Karpas-422 (cell line): Measurements from ENCODE around the gene HNRNPM. TPM values are rescaled to one million over a fixed set of nuclear protein-coding genes. Genes with fewer than 3 reads are reported as not detected.
"Not testable (repeated sequence)": the region's sequence is repeated elsewhere in the genome, so short reads cannot be mapped to it uniquely, and the experiment has no call there.

Experiments
- DNase-seq: peaks from one replicate; pipeline ENCODE4 v3.0.0-alpha.2; 2015
- H2AFZ ChIP-seq: fragments of 200-600 bp; sonication (generic); 2 replicates; pipeline ENCODE4 v1.6.1; 2014; ENCODE audit warnings: antibody characterized with exemption, low read length, mixed read lengths
- H3K27ac ChIP-seq: fragments of 200-600 bp; sonication (generic); 2 replicates; pipeline ENCODE4 v1.5.1; 2014; ENCODE audit warnings: mild to moderate bottlenecking, low read length, moderate library complexity
- H3K27me3 ChIP-seq: fragments of 200-600 bp; sonication (generic); 2 replicates; pipeline ENCODE4 v1.6.1; 2014; ENCODE audit warnings: low read length, mixed read lengths
- H3K36me3 ChIP-seq: fragments of 200-600 bp; sonication (generic); 2 replicates; pipeline ENCODE4 v1.6.1; 2014; ENCODE audit warnings: low read length, mixed read lengths; ENCODE audit not compliant: insufficient read depth
- H3K4me1 ChIP-seq: fragments of 200-600 bp; sonication (generic); 2 replicates; pipeline ENCODE4 v1.6.1; 2014; ENCODE audit warnings: mild to moderate bottlenecking, low read length, mixed read lengths
- H3K4me2 ChIP-seq: fragments of 200-600 bp; sonication (generic); 2 replicates; pipeline ENCODE4 v1.6.1; 2014; ENCODE audit warnings: low read length, low read depth, mild to moderate bottlenecking; ENCODE audit not compliant: poor library complexity, severe bottlenecking
- H3K4me3 ChIP-seq: fragments of 200-600 bp; sonication (generic); 2 replicates; pipeline ENCODE4 v1.5.1; 2014; ENCODE audit warnings: mild to moderate bottlenecking, antibody characterized with exemption, low read length, mixed read lengths
- H3K79me2 ChIP-seq: fragments of 200-600 bp; sonication (generic); 2 replicates; pipeline ENCODE4 v1.6.1; 2014; ENCODE audit warnings: mild to moderate bottlenecking, low read length, mixed read lengths
- H3K9ac ChIP-seq: fragments of 200-600 bp; sonication (generic); 2 replicates; pipeline ENCODE4 v1.6.0; 2014; ENCODE audit warnings: low read length
- H3K9me2 ChIP-seq: fragments of 200-600 bp; sonication (generic), shearing (Covaris generic); replicated peaks from 2 replicates; pipeline ENCODE4 v1.6.0; 2014; ENCODE audit warnings: mild to moderate bottlenecking, low read length, moderate library complexity; ENCODE audit not compliant: insufficient read depth
- H3K9me3 ChIP-seq: fragments of 300-700, 200-600 bp; sonication (generic); 2 replicates; pipeline ENCODE4 v1.6.1; 2014; ENCODE audit warnings: low read length, mixed read lengths
- H4K20me1 ChIP-seq: fragments of 200-600 bp; sonication (generic); 2 replicates; pipeline ENCODE4 v1.6.1; 2014; ENCODE audit warnings: mild to moderate bottlenecking, antibody characterized with exemption, low read length, low read depth; ENCODE audit not compliant: insufficient read depth
- total RNA-seq: library from RNA; depleted of rRNA; stranded (reverse); fragments of >200 nt; shearing (Covaris generic); gene quantifications from 2 replicates; pipeline ENCODE4 v1.2.3, GENCODE V29; 2014; ENCODE audit warnings: low replicate concordance

The HNRNPM gene
- total RNA-seq, 1 experiment from 2014 or later, result 34.4 TPM

DNA sequence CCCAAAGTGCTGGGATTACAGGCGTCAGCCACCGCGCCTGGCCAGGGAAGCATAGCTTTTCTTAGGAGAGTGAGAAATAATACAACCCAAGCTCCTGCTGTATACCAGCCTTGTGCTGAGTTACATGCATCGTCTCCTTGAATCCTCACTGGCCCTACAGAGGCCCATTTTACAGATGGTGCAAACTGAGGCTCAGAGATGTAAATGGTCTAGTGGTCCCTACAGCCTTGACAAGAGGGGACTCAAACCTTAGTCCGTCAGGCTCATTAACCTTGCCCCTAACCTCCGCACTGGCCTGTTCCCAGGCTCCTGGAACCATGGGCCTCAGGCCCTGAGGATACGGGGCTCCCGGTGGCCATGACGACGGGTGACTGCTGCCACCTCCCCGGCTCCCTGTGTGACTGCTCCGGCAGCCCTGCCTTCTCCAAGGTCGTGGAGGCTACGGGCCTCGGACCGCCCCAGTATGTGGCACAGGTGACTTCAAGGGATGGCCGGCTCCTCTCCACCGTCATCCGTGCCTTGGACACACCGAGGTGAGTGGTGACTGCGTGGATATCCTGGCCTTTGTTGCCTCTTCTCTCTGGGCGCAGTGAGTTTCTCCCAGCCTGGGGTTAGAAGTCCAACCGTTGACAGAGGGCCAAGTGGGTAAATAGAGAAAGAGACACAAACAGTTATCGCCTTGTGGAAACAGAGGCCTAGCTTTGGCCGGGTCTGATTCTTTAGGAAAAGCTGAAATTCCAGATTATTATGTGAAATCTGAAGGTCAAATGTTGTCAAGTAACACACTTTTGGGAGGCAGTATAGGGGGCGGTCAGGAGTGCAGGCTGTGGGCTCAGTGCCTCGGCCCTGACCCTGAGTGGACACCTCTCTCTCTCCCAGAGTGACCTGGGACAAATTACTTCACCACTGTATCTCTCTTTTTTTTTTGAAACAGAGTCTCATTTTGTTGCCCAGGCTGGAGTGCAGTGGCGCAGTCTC lies 23.0 kb upstream of the HNRNPM start:
- Histone ChIP-seq H3K27ac (no peak overlapping the region), H2AFZ (no peak overlapping the region), H3K36me3 (no peaks in the 10 kb centered on the region), H3K9me2 (no peaks in the 10 kb centered on the region), H3K79me2 (no peaks in the 10 kb centered on the region), H3K4me2 (no peak overlapping the region), H3K9me3 (no peaks in the 10 kb centered on the region), H3K4me1 (no peaks in the 10 kb centered on the region), H3K9ac (no peak overlapping the region), H3K4me3 (no peak overlapping the region), H3K27me3 (no peaks in the 10 kb centered on the region), H4K20me1 (no peaks in the 10 kb centered on the region)
- no peak for DNase-seq

GRCh38 chr19:8423817-8424223 lies 21.0 kb upstream of the HNRNPM start:
- Histone ChIP-seq H4K20me1 (no peaks in the 10 kb centered on the region), H3K4me3 (no peak overlapping the region), H3K9me2 (no peaks in the 10 kb centered on the region), H3K4me2 (no peak overlapping the region), H3K27ac (no peak overlapping the region), H3K9ac (no peak overlapping the region), H3K4me1 (no peaks in the 10 kb centered on the region), H3K36me3 (no peaks in the 10 kb centered on the region), H3K9me3 (no peaks in the 10 kb centered on the region), H2AFZ (no peak overlapping the region), H3K79me2 (no peaks in the 10 kb centered on the region), H3K27me3 (no peaks in the 10 kb centered on the region)
- peak; percentile 39 for DNase-seq

DNA sequence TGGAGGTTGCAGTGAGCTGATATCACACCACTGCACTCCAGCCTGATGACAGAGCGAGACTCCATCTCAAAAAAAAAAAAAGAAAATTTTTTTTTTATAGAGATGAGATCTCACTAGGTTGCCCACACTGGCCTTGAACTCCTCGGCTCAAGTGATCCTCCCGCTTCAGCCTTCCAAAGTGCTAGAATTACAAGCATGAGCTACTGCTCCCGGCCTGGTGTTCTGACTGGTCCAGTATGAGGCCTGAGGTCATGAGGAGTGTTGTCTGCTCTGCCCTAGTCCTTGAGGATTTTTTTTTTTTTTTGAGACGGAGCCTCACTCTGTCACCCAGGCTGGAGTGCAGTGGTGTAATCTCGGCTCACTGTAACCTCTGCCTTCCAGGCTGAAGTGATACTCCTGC lies 19.4 kb upstream of the HNRNPM start:
- not testable (repeated sequence) for H3K36me3 ChIP-seq, H3K9me3 ChIP-seq, H3K4me3 ChIP-seq, H3K27me3 ChIP-seq, H3K27ac ChIP-seq, DNase-seq, H2AFZ ChIP-seq, H3K79me2 ChIP-seq, H3K9ac ChIP-seq, H3K4me1 ChIP-seq, H3K4me2 ChIP-seq, H4K20me1 ChIP-seq, H3K9me2 ChIP-seq

DNA sequence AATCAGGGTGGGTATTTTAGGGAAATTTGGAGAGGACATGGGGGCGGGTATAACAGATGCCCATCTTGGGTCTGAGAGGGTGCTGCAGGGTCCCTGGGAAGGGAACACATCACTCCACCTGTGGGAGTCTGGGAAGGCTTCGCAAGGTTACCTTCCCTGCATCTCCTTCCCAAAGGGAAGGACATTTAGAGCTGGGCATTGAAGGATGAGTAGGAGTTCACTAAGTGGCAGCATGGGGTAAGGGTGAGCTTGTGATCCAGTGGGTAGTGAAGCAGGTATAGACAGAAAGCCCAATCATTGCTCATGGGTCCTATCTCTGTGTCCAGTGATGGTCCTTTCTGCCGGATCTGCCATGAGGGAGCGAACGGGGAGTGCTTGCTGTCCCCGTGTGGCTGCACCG lies 18.5 kb upstream of the HNRNPM start:
- DNase-seq, result peak; percentile 29
- Histone ChIP-seq H3K27ac (no peak overlapping the region), H3K79me2 (no peaks in the 10 kb centered on the region), H3K9ac (no peak overlapping the region), H3K4me3 (no peak overlapping the region), H3K36me3 (no peaks in the 10 kb centered on the region), H3K4me1 (no peaks in the 10 kb centered on the region), H3K4me2 (no peak overlapping the region), H3K9me2 (no peaks in the 10 kb centered on the region), H2AFZ (no peak overlapping the region), H4K20me1 (no peaks in the 10 kb centered on the region), H3K27me3 (no peaks in the 10 kb centered on the region), H3K9me3 (no peaks in the 10 kb centered on the region)

DNA sequence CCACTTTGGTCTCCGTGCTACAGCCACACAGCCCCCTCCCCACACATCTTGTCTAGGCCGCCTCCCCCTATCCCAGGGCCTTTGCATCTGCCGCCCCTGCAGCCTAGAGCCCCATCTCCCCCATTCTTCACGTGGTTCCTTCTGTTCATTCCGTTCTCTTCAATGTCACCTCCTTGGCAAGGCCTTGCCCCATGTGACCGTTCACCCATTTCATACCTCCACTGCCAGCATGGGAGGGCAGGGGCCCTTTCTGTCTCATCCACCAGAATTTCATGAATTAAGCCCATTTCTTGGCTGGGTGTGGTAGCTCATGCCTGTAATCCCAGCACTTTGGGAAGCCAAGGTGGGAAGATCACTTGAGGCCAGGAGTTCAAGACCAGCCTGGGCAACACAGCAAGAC lies 15.7 kb upstream of the HNRNPM start:
- Histone ChIP-seq H3K4me2 (no peak overlapping the region), H4K20me1 (no peaks in the 10 kb centered on the region), H2AFZ (no peak overlapping the region), H3K9me2 (no peaks in the 10 kb centered on the region), H3K4me3 (no peak overlapping the region), H3K9ac (no peak overlapping the region), H3K9me3 (no peaks in the 10 kb centered on the region), H3K27me3 (no peaks in the 10 kb centered on the region), H3K79me2 (no peaks in the 10 kb centered on the region), H3K27ac (no peak overlapping the region), H3K36me3 (no peaks in the 10 kb centered on the region), H3K4me1 (no peaks in the 10 kb centered on the region)
- no peak for DNase-seq

GRCh38 chr19:8429826-8430225 lies 14.9 kb upstream of the HNRNPM start:
- Histone ChIP-seq H3K9me3 (no peaks in the 10 kb centered on the region), H3K79me2 (no peaks in the 10 kb centered on the region), H3K4me1 (no peaks in the 10 kb centered on the region; the same call in 1 of the 2 replicates), H2AFZ (no peak overlapping the region), H3K4me3 (no peak overlapping the region), H3K36me3 (no peaks in the 10 kb centered on the region), H3K9ac (no peak overlapping the region), H3K4me2 (no peak overlapping the region), H3K27ac (no peak overlapping the region), H4K20me1 (no peaks in the 10 kb centered on the region), H3K9me2 (no peaks in the 10 kb centered on the region), H3K27me3 (no peaks in the 10 kb centered on the region)
- no peak for DNase-seq

DNA sequence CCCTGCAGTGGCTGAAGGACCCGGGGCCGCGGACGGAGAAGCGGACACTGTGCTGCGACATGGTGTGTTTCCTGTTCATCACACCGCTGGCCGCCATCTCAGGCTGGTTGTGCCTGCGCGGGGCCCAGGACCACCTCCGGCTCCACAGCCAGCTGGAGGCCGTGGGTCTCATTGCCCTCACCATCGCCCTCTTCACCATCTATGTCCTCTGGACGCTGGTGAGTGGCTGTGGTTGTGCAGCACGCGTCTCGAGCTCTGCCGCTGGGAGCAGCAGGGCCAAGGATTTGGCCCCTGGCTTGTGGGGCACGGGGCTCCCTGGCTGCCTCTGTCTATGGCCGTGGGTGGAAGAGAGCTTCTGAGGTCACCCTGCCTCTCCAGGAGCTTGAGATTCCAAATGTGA lies 14.1 kb upstream of the HNRNPM start:
- Histone ChIP-seq H2AFZ (no peak overlapping the region), H3K4me2 (no peak overlapping the region), H3K36me3 (no peaks in the 10 kb centered on the region), H3K9me2 (no peaks in the 10 kb centered on the region), H3K27ac (no peak overlapping the region), H4K20me1 (no peaks in the 10 kb centered on the region), H3K9me3 (no peaks in the 10 kb centered on the region), H3K27me3 (no peaks in the 10 kb centered on the region), H3K9ac (no peak overlapping the region), H3K4me1 (no peaks in the 10 kb centered on the region; the same call in 1 of the 2 replicates), H3K4me3 (no peak overlapping the region), H3K79me2 (no peaks in the 10 kb centered on the region)
- peak; percentile 16 for DNase-seq

DNA sequence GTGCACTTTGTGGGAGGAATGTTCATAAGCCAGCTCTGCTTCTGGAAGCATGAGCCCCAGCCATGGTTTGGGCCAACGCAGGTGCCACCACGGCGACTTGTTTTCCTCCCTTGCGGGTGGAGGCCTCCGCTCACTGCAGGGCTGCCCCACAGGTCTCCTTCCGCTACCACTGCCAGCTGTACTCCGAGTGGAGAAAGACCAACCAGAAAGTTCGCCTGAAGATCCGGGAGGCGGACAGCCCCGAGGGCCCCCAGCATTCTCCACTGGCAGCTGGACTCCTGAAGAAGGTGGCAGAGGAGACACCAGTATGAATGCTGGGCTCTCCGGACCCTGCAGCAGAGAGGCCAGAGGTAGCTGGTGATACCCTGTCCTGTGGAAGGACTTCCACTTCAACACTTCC lies 6.5 kb upstream of the HNRNPM start:
- H3K9me3 ChIP-seq, result no peaks in the 10 kb centered on the region
- no peak overlapping the region for H3K9ac ChIP-seq
- H3K27me3 ChIP-seq, result no peaks in the 10 kb centered on the region
- no peak overlapping the region for H3K4me3 ChIP-seq
- H3K9me2 ChIP-seq, result no peaks in the 10 kb centered on the region
- no peaks in the 10 kb centered on the region for H3K79me2 ChIP-seq
- no peaks in the 10 kb centered on the region; the same call in 1 of the 2 replicates for H3K4me1 ChIP-seq
- no peak overlapping the region for H2AFZ ChIP-seq
- no peak for DNase-seq
- no peak overlapping the region for H3K4me2 ChIP-seq
- H3K36me3 ChIP-seq, result no peaks in the 10 kb centered on the region
- H3K27ac ChIP-seq, result no peak overlapping the region
- no peaks in the 10 kb centered on the region for H4K20me1 ChIP-seq
